Effector CD4-positive, alpha-beta T cell (primary cell): Measurements from ENCODE around the gene IFI6.
"Not testable (repeated sequence)": the region's sequence is repeated elsewhere in the genome, so short reads cannot be mapped to it uniquely, and the experiment has no call there.

Source experiments
- DNase-seq: peaks from one replicate; pipeline ENCODE4 v3.0.0-alpha.2; 2020

The IFI6 gene

DNA sequence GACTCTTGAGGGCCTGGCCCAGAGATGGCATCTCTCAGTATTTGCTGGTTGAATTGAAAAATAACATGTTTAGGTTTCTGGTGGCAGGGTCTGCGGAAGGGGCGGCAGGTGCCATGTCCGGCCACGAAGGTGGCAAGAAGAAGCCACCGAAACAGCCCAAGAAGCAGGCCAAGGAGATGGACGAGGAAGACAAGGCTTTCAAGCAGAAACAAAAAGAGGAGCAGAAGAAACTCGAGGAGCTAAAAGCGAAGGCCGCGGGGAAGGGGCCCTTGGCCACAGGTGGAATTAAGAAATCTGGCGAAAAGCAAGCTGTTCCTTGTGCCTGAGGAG, 22.7 kb downstream of the IFI6 start:
- no peak for DNase-seq

- no peak for DNase-seq
Observed at GRCh38 chr1:27648602-27649305, 23.2 kb downstream of the IFI6 start.

DNA sequence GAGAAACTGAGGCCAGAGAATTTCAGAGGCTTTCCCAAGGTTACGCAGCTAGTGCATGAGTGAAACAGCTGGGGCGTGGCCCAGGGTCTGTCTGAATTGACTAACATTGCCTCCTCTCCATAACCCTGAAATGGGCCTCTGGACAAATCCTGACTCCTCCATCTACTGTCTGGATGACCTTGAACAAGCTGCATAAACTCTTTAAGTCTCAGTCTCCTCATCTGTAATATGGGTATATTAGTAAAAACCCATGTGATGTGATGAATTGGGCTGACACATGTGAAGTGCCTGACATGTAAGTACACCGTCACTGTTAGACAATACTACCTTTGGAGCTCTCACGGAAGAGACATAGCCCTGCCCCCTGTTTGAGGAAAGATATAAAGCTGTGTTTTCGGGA, 24.7 kb downstream of the IFI6 start:
- DNase-seq: no peak

DNA sequence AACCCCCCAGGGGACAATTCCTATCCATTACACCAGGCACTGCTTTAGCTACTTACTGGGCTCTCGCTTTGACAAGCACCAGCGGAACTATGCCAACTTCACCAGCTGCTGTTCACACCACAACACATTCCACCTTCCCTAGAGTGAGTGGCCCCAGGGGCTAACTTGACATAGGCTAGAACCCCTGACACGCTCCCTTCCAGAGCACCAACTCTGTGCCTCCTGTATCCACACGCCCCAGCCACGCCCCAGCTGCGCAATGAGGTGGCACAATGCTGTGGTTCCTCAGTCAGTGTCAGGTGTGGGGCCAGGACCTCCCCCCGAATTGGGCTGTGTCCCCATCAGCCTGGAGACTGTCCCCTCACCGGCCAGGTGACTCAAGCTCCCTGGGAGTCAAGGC, 25.3 kb downstream of the IFI6 start:
- no peak for DNase-seq

DNA sequence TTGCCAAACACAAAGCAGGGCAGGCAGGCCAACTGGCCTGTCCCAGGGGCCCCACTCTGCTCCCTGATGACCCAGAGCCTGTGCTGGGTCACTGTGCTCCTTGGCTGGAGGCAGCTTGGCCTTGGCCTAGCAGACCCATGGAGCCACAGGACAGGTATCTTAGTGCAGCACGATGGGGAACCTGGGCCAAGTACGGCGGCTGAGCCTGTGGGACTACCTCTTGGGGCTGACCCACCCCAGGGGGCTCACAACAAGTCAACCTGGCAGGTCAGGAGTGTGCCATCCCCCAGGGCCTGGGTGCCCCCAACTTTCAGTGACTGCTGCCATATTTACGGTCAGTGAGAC, 26.9 kb downstream of the IFI6 start:
- DNase-seq: no peak

- DNase-seq: no peak
Observed at GRCh38 chr1:27644369-27645070, 27.5 kb downstream of the IFI6 start.

DNA sequence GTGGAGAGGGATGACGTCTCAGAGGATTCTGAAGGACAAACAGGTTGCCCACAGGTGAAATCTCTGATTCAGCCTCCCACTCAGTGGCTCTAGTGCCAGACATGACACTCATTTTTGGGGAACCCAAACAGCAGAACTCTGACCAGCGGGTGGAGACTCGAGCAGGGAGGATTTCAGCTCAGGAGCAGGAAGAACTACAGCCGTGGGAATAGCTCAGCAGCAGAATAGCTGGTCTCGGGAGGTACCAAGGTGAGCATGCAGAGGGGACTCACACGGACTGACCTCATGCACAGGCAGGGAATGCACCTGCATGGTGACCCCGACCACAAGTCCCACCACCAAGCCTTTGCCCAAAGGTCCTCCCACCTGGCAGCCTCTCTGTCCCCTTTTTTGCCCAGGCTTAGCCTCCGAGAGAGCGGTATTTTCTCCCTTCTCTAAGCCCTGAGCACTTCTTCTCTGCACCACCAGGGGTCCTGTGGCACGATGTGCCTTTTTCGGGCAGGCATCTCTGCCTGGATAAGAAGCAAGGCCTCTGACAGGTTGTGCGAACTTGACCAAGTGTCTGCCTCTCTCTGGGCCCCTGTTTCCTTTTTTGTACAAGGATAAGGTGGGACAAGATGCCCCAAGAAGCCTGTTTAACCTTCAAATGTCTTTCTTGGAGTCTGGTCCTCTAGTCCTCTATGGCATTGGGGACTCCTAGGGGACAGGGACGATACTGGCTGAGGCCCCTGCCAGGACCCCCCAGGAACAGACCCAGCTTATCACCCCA, 28.2 kb downstream of the IFI6 start:
- peak; percentile 66 for DNase-seq

DNA sequence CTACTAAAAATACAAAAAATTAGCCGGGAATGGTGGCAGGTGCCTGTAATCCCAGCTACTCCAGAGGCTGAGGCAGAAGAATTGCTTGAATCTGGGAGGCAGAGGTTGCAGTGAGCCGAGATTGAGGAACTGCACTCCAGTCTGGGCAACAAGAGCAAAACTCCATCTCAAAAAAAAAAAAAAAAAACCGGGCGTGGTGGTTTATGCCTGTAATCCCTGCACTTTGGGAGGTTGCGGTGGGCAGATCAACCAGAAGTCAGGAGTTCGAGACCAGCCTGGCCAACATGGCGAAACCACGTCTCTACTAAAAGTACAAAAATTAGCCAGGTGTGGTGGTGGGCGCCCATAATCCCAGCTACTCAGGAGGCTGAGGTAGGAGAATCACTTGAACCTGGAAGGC, 31.5 kb downstream of the IFI6 start:
- not testable (repeated sequence) for DNase-seq

DNA sequence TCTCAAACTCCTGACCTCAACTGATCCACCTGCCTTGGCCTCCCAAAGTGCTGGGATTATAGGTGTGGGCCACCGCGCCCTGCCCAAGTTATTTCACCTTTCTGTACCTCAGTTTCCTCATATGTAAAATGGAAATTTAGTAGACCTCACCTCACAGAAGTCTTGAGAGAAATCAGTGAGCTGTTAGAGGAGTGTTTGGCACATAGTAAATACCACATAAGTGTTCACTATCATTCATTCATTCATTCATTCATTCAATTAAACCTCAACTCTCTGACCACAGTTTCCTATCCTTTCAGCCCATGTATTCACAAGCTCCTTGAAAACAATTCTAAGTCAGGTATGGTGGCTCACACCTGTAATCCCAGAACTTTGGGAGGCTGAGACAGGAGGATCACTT, 33.2 kb downstream of the IFI6 start:
- DNase-seq: no peak

DNA sequence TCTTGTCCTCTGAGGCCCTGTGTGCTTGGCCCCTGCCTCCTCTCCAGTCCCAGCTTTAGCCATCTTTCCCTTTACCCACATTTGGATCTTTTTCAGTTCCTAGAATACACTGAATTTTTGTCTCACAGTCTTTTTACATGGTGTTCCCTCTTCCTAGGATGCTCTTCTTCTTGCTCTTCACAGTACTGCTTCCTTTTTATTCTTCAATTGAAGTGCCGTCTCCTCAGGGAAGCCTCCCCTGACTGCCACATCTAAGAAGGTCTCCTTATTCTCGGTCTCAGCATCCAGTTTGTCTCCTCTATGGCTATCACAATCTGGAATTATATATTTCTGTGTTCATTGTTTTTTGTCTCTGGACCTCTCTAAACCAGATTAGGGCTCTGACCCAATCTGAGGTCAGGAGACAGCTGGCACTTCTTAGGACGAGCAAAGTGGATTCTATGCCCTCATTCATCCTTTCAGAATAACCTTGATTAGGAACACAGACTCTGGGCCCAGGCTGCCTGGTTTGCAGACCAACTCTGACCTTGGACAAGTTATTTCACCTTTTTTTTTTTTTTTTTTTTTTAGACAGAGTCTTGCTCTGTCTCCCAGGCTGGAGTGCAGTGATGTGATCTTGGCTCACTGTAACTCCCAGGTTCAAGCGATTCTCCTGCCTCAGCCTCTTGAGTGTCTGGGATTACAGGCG, 33.8 kb downstream of the IFI6 start:
- no peak for DNase-seq

DNA sequence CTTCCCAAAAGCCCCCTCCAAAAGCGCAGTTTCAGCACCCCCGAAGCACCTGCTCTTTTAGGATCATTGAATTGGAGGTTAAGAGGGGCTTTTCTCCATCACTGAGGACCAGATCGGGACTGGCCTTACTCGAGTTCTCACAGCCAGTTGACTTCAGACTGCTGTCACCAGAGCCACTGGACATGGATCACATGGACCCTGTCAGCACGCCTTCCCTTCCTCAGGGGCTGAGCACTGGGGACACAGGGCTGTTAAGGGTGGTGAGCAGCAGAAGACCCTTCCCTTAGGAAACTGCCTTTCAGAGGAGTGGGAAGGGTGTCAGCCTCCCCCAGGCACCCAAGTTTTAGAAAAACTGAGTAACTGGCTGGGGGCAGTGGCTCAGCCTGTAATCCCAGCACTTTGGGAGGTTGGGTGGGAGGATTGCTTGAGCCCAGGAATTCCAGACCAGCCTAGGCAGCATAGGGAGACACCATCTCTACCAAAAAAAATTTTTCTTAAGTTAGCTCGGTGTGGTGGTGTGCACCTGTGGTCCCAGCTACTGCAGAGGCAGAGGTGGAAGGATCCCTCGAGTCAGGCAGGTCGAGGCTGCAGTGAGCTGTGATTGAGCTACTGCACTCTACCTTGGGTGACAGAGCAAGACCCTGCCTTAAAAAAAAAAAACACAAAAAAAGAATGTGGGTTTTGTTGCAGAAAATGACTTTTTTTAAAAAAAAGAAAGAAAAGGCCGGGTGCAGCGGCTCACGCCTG, 36.4 kb downstream of the IFI6 start:
- no peak for DNase-seq

GRCh38 chr1:27634985-27635367, 37.0 kb downstream of the IFI6 start, which contains the start of gene FGR:
TSS of gene FGR (minus strand) at chr1:27635185. CDS start at chr1:27623916, 11,269 bp downstream.
- no peak for DNase-seq

DNA sequence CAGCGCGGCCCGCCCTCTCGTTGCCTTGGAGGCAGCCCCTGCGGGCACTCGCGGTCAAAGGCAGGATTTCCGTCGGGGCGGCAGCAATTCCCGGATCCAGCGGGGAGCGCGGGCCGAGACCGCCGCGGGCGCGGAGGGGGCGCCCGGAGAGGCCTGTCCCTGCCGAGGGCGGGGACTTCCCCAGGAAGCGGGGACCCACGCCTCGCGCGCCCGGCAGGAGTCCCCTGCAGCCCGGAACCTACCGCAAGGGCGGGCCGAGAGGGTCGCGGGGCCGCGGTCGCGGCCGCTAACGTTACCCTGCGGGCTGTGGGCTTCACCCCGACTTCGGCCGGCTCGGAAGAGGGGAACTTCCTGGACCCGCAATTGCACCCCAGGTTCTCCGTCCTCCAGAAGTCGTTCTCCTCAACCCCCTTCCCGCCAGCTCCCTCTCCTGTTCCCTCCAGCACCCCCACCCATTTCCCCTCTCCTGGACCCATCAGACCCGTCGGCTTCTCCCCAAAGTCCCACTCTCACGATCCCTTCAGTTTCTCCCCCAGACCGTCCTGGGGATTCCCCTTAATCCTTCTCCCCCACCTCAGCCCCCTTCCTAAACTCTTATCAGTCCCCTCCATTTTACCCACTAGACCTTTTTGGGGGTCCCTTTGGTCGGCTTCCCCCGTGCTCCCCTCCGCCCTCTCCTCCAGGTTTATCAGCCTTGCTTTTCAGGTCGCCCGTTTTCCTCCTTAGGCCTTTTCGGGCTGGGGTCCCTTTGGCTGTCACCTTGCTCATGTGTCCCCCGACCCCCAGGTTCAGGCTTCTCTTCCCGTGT, 37.6 kb downstream of the IFI6 start:
- peak; percentile 28 for DNase-seq

DNA sequence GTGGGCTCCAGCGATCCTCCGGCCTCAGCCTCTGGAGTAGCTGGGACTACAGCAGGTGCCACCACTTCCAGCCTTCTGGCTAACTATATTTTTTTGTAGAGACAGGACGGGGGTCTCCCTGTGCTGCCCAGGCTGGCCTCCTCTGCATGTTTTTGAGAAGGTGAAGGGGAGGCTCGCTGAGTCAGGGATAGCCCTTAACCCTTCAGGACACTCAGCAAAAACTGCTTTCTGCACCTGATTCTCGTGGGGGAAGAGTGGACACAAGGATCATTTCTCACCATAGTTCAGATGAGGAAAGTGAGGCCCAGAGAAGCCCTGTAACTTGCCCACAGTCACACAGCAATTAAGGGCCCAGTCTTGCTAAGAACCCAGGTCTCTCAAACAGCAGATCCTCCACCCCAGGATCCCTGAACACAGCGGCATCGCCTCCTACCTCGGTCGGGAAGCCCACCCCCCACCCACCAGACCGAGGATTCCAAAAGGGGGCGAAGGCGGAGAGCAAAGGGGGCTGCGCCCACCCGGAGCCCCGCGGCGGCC, 38.3 kb downstream of the IFI6 start:
- no peak for DNase-seq

GRCh38 chr1:27633298-27633610, 38.7 kb downstream of the IFI6 start:
- no peak for DNase-seq

GRCh38 chr1:27632387-27633297, 39.4 kb downstream of the IFI6 start:
- DNase-seq: no peak

- no peak for DNase-seq
Observed at GRCh38 chr1:27630859-27631491, 41.0 kb downstream of the IFI6 start.

- DNase-seq: no peak
Observed at GRCh38 chr1:27628712-27629111, 43.3 kb downstream of the IFI6 start.

- not testable (repeated sequence) for DNase-seq
Observed at GRCh38 chr1:27627733-27628132, 44.3 kb downstream of the IFI6 start.

GRCh38 chr1:27627061-27627460, 44.9 kb downstream of the IFI6 start:
- DNase-seq: no peak
